Measurements from ENCODE around the gene TPD52L2. TPM values are rescaled to one million over a fixed set of nuclear protein-coding genes. Genes with fewer than 3 reads are reported as not detected.

The TPD52L2 gene
- total RNA-seq, 1 experiment from 2014 or later: 113 TPM

- DNase-seq (ENCODE audit: low read depth, low spot score): no peak
- TF ChIP-seq SIN3A (IDR thresholded peaks at IDR 0.05; ENCODE audit: borderline replicate concordance, insufficient read depth, low read depth, low read length) (no peak), TCF7L2 (IDR thresholded peaks at IDR 0.05; ENCODE audit: low read depth, low read length) (no peak), REST (IDR thresholded peaks at IDR 0.05; ENCODE audit: insufficient read depth in 1 of 2, low read depth in 2 of 2, low read length in 1 of 2) (no peak), POLR2AphosphoS5 (IDR thresholded peaks at IDR 0.05; ENCODE audit: low read depth, low read length) (no peak), CTCF (IDR thresholded peaks at IDR 0.05) (no peak)
- CTCF ChIA-PET: no interaction called here
- no peaks in the 10 kb centered on the region; the same call in 1 of the 2 replicates for H3K36me3 ChIP-seq (ENCODE audit: control insufficient read depth, insufficient read depth, low read length)
- no peaks in the 10 kb centered on the region for H3K9me3 ChIP-seq (ENCODE audit: control insufficient read depth, insufficient read depth, low read depth, low read length)
- BruUV-seq (replicated peaks): no TSS peak
- H3K4me1 ChIP-seq (ENCODE audit: control insufficient read depth, insufficient read depth, low read length): no peaks in the 10 kb centered on the region
- in situ Hi-C loops (cut with HindIII; ENCODE audit: low pct_unique_long_range_greater_than_20kb, low sequenced_read_pairs) (no loop called here), intact Hi-C loops (cut with micrococcal nuclease; ENCODE audit: unreplicated experiment) (no loop called here)
- POLR2A ChIA-PET: no interaction called here
- ATAC-seq: no peak
- no peak overlapping the region for H3K4me3 ChIP-seq (ENCODE audit: low read depth in 2 of 2, low read length in 2 of 2)
- no peaks in the 10 kb centered on the region for H3K27me3 ChIP-seq (ENCODE audit: control insufficient read depth, insufficient read depth, low read length)
- no peak overlapping the region for H3K27ac ChIP-seq (ENCODE audit: low read length)
Measured at GRCh38 chr20:63920226-63920625, 55.2 kb downstream of the TPD52L2 start.

- H3K4me3 ChIP-seq (ENCODE audit: low read depth in 2 of 2, low read length in 2 of 2): no peak overlapping the region
- peaks cover 6% of the 10 kb centered on the region for H3K36me3 ChIP-seq (ENCODE audit: control insufficient read depth, insufficient read depth, low read length)
- DNase-seq (ENCODE audit: low read depth, low spot score) (no peak), ATAC-seq (no peak)
- BruUV-seq (replicated peaks): no TSS peak
- in situ Hi-C loops (cut with HindIII; ENCODE audit: low pct_unique_long_range_greater_than_20kb, low sequenced_read_pairs) (no loop called here), intact Hi-C loops (cut with micrococcal nuclease; ENCODE audit: unreplicated experiment) (no loop called here)
- no peak overlapping the region for H3K27ac ChIP-seq (ENCODE audit: low read length)
- no peaks in the 10 kb centered on the region for H3K4me1 ChIP-seq (ENCODE audit: control insufficient read depth, insufficient read depth, low read length)
- ChIA-PET POLR2A (no interaction called here), CTCF (no interaction called here)
- H3K9me3 ChIP-seq (ENCODE audit: control insufficient read depth, insufficient read depth, low read depth, low read length): no peaks in the 10 kb centered on the region
- H3K27me3 ChIP-seq (ENCODE audit: control insufficient read depth, insufficient read depth, low read length): no peaks in the 10 kb centered on the region
- TF ChIP-seq SIN3A (IDR thresholded peaks at IDR 0.05; ENCODE audit: borderline replicate concordance, insufficient read depth, low read depth, low read length) (no peak), TCF7L2 (IDR thresholded peaks at IDR 0.05; ENCODE audit: low read depth, low read length) (no peak), REST (IDR thresholded peaks at IDR 0.05; ENCODE audit: insufficient read depth in 1 of 2, low read depth in 2 of 2, low read length in 1 of 2) (no peak), CTCF (IDR thresholded peaks at IDR 0.05) (no peak), POLR2AphosphoS5 (IDR thresholded peaks at IDR 0.05; ENCODE audit: low read depth, low read length) (no peak)
Measured at GRCh38 chr20:63923651-63924050, 58.6 kb downstream of the TPD52L2 start.
